ENCODE data around the gene SHC3.

SHC3 gene

GRCh38 chr9:89037891-89038290 is 140.7 kb downstream of the SHC3 start:
- TF ChIP-seq GATA2 (IDR thresholded peaks at IDR 0.05; ENCODE audit: low read depth, low read length) = no peak
- TF ChIP-seq GATA3 (IDR thresholded peaks at IDR 0.05; ENCODE audit: low read depth, low read length) = no peak

- TF ChIP-seq GATA2 (IDR thresholded peaks at IDR 0.05; ENCODE audit: low read depth, low read length) = no peak
Observed at GRCh38 chr9:89037346-89037745, 141.3 kb downstream of the SHC3 start.

- TF ChIP-seq GATA3 (IDR thresholded peaks at IDR 0.05; ENCODE audit: low read depth, low read length) (no peak), GATA2 (IDR thresholded peaks at IDR 0.05; ENCODE audit: low read depth, low read length) (no peak)
Observed at GRCh38 chr9:89036891-89037290, 141.7 kb downstream of the SHC3 start.

GRCh38 chr9:89036383-89036782 is 142.2 kb downstream of the SHC3 start:
- no peak for TF ChIP-seq GATA2 (IDR thresholded peaks at IDR 0.05; ENCODE audit: low read depth, low read length)
- no peak for TF ChIP-seq GATA3 (IDR thresholded peaks at IDR 0.05; ENCODE audit: low read depth, low read length)

GRCh38 chr9:89032661-89033060 is 146.0 kb downstream of the SHC3 start:
- no peak for TF ChIP-seq GATA2 (IDR thresholded peaks at IDR 0.05; ENCODE audit: low read depth, low read length)
- no peak for TF ChIP-seq GATA3 (IDR thresholded peaks at IDR 0.05; ENCODE audit: low read depth, low read length)

- TF ChIP-seq GATA3 (IDR thresholded peaks at IDR 0.05; ENCODE audit: low read depth, low read length) = no peak
- no peak for TF ChIP-seq GATA2 (IDR thresholded peaks at IDR 0.05; ENCODE audit: low read depth, low read length)
Observed at GRCh38 chr9:89032173-89032572, 146.4 kb downstream of the SHC3 start.

GRCh38 chr9:89029788-89030187 is 148.8 kb downstream of the SHC3 start:
- TF ChIP-seq GATA3 (IDR thresholded peaks at IDR 0.05; ENCODE audit: low read depth, low read length) = no peak
- TF ChIP-seq GATA2 (IDR thresholded peaks at IDR 0.05; ENCODE audit: low read depth, low read length) = no peak

- TF ChIP-seq GATA3 (IDR thresholded peaks at IDR 0.05; ENCODE audit: low read depth, low read length) (no peak), GATA2 (IDR thresholded peaks at IDR 0.05; ENCODE audit: low read depth, low read length) (no peak)
Observed at GRCh38 chr9:89026876-89027275, 151.7 kb downstream of the SHC3 start.

GRCh38 chr9:89025553-89025952 is 153.1 kb downstream of the SHC3 start:
- no peak for TF ChIP-seq GATA3 (IDR thresholded peaks at IDR 0.05; ENCODE audit: low read depth, low read length)

- TF ChIP-seq GATA2 (IDR thresholded peaks at IDR 0.05; ENCODE audit: low read depth, low read length) = no peak
- TF ChIP-seq GATA3 (IDR thresholded peaks at IDR 0.05; ENCODE audit: low read depth, low read length) = no peak
Observed at GRCh38 chr9:89024727-89025126, 153.9 kb downstream of the SHC3 start.

GRCh38 chr9:89023740-89024139 is 154.9 kb downstream of the SHC3 start:
- TF ChIP-seq GATA2 (IDR thresholded peaks at IDR 0.05; ENCODE audit: low read depth, low read length) = no peak
- no peak for TF ChIP-seq GATA3 (IDR thresholded peaks at IDR 0.05; ENCODE audit: low read depth, low read length)

- TF ChIP-seq GATA3 (IDR thresholded peaks at IDR 0.05; ENCODE audit: low read depth, low read length) (no peak), GATA2 (IDR thresholded peaks at IDR 0.05; ENCODE audit: low read depth, low read length) (no peak)
Observed at GRCh38 chr9:89022902-89023301, 155.7 kb downstream of the SHC3 start.

GRCh38 chr9:89022001-89022759 is 156.4 kb downstream of the SHC3 start:
- TF ChIP-seq GATA2 (IDR thresholded peaks at IDR 0.05; ENCODE audit: low read depth, low read length) (no peak), GATA3 (IDR thresholded peaks at IDR 0.05; ENCODE audit: low read depth, low read length) (no peak)

- TF ChIP-seq GATA3 (IDR thresholded peaks at IDR 0.05; ENCODE audit: low read depth, low read length) (no peak), GATA2 (IDR thresholded peaks at IDR 0.05; ENCODE audit: low read depth, low read length) (no peak)
Observed at GRCh38 chr9:89021154-89021803, 157.3 kb downstream of the SHC3 start.

GRCh38 chr9:89020754-89021153 is 157.9 kb downstream of the SHC3 start:
- TF ChIP-seq GATA3 (IDR thresholded peaks at IDR 0.05; ENCODE audit: low read depth, low read length) (no peak), GATA2 (IDR thresholded peaks at IDR 0.05; ENCODE audit: low read depth, low read length) (no peak)
